GM18520 (cell line): Measurements from ENCODE around the gene KRR1.
A peak's percentile ranks its signal among the peaks of the same experiment; 100 is the strongest.

ENCODE experiments used
- ATAC-seq: cut with Tn5 transposase; IDR thresholded peaks from one replicate; pipeline ENCODE4 v1.9.1; 2021; ENCODE audit not compliant: unreplicated experiment

The KRR1 gene

DNA sequence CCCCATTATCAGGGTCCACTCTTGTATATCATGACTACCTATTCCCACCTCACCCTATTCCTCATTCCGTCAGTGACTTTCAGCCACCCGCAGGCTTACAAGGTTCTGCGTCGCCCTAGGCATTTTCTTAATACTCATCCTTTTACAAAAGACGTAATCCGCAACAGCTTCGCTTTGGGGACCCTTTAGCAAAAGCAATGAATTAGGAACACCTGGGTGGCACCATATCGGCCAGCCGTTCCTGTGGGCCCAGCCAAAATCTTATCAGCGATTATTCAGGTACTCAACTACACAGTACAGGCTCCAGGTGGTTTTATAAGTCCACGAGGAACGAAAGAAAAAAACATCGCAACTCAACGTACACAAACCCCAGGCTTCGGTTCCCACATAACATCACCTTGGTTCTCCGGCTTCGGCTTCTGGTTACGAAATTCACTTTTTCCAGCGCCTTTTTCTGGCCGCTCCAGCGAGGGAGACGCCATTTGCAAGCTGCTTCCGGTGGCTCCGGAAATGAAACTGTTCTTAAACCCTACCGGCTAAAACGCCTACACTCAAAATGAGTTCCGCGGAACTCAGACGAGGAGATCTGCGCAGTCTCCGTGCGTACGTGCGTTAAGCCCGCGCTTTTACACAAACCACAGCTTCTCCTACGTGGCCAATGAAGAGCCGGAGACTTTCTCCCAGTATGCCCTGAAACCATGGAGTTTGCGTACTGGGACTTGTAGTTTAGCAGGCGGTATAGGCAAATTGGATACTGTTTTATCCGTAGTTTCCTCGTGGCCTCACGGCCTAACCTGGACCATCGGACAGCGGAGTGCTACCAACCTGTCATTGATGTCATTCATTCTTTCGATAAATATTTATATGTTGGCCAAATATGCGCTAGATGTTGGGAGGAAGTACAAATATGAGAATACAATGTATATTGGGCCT, at the start of gene KRR1:
TSS of gene KRR1 (minus strand) at position 494 of the 933 bp plus-strand sequence. CDS start at position 482, 12 bp downstream.
- peak; percentile 94 for ATAC-seq

DNA sequence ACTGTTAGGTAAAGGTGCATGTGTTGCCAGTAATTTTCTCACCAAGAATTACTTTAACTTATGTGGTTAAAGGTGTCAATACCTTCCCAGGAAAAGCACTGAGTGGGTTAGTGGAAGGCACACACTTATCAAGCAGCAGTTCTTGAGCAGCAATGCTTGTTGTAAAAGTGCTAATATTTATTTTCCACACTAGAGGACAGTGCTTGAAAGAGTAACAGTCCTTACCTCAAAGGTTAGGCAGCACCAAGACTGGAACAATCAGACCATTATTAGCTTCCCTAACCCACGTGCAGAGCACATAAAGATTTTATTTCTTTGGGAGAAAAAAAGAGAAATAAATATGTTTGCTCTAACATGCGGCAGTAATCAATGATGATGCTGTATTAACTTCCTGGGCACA, 48.8 kb upstream of the KRR1 start:
- ATAC-seq = no peak

DNA sequence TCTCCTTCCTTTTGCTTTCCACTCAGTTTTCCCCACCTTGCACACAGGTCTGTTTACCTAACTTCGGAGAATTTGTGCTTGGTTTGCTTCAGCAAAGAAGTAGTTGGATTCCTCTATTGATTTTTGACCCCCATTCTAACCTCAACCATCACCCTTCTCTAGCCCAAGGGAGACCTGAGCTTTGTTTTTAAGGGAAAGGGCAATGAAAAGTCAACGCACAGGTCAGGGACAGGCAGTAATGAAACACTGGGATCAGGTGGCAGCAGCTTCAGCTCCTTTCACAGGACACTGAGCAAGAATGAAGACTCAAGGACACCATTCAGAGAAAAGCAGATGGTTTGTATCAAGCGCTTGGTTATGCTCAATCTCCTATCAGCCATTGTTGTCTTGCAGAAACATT, 46.9 kb upstream of the KRR1 start:
- ATAC-seq = no peak

- ATAC-seq = no peak
These were observed 45.0 kb upstream of the KRR1 start for GRCh38 chr12:75556311-75556899.

- ATAC-seq = no peak
These were observed 43.1 kb upstream of the KRR1 start for GRCh38 chr12:75554556-75554880.

DNA sequence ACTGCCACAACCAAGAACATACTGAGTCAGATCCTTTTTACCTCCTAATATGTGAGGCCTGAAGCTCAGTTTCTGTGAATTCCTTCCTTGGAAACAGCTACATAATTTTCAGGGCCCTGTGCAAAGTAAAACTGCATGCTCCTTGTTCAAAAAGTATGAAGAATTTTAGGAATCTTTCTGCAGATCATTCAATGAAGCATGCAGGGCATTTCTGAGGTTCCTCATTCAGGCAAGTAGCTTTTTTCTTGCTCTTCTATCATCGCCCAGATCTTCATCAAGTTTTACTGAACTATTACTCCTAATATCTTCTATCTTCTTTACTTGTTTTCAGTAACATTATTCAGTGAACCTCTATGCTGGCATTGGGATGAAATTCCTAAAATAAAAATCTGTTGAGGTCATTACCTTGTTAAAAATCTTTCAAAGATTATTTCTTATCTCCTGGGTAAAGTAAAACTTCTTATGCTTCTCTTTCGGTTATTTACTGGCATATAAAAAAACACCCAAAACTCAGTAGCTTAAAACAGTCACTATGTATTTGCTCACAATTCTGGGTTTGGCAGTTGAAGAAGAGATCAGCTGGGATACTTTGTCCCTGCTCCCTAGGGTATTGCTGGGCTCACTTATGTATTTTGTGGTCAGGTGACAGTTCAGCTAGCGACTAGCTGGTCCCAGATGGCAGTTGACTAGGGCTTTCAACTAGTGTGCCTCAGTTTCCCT, 42.6 kb upstream of the KRR1 start:
- ATAC-seq = no peak

- ATAC-seq = no peak
These were observed 42.0 kb upstream of the KRR1 start for GRCh38 chr12:75553398-75553797.

DNA sequence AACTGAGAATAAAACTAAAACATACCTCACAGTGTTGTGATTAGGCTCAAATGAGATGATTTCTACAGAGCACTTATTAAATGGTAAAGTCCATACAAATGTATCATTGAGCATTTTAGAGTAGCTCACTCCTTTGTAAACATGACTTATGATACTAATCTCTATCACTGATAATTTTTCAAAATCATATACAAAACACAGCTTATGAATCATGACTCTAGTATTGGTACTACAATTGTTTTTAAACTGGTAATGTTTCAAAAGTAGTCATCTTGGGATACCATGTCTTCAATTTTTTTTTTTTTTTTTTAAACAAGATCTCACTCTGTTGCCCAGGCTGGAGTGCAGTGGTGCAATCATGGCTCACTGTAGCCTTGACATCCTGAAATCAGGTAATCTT, 40.1 kb upstream of the KRR1 start:
- no peak for ATAC-seq

GRCh38 chr12:75550401-75551240, 39.2 kb upstream of the KRR1 start:
- ATAC-seq = no peak

GRCh38 chr12:75549989-75550388, 38.6 kb upstream of the KRR1 start:
- no peak for ATAC-seq

- no peak for ATAC-seq
These were observed 37.5 kb upstream of the KRR1 start for GRCh38 chr12:75548879-75549278.

- no peak for ATAC-seq
These were observed 34.2 kb upstream of the KRR1 start for GRCh38 chr12:75545636-75546035.

GRCh38 chr12:75543529-75543928, 32.1 kb upstream of the KRR1 start:
- no peak for ATAC-seq

DNA sequence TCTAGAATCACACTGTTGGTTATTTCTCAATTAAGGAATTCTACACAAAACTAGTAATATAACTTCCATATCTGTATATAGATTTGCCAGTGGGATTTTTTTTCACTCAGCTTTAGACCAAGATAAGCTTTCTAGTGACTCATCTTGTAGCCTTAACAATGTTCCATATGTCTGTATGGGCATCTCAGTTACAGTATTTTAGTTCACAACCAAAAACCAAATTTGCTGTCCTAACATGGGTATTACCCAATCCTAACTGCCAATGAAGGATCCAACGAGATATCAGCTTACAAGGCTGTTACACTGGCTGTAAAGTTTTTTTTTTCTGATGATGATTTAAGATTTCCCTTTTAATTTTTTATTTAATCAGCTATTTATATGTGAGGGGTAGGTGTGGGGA, 31.5 kb upstream of the KRR1 start:
- no peak for ATAC-seq

DNA sequence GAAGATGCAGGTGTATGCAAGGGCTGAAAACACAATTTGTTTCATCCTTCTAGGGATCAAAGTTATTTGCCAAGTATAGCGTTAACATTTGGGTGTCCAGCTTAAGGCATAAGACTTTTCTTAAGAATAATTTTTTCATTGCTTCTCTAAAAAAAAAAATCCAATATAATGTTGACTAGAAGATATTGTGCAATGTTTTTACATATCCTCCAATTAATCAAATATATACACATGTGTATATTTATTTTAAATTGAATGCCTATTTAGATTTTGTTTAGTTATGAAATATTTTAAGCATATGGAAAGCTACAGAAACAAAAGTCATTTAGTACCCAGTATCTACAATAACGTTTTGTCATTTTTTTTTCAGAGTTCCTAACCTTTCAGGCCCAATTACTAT, 28.5 kb upstream of the KRR1 start:
- no peak for ATAC-seq

GRCh38 chr12:75533239-75533638, 21.8 kb upstream of the KRR1 start:
- no peak for ATAC-seq

DNA sequence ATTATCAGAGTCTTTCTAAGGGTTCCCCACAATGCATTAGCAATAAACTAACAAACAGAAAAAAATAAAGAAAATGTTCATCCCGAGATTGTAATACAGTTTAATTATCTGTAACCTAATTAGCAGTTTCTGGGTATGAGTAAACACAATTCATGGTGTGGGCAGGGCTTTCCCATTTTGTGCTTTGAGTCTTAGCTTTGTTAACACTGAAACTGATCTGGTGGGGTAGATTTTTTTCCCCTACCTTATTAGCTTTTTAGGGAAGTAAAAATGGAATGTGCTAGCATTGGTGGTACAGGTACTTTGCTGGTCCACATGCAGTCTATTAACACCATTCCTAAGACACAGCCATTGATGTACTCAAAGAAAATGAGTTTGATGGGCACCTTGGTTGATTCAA, 18.4 kb upstream of the KRR1 start:
- no peak for ATAC-seq

GRCh38 chr12:75529316-75529715, 17.9 kb upstream of the KRR1 start:
- no peak for ATAC-seq

- no peak for ATAC-seq
These were observed 17.3 kb upstream of the KRR1 start for GRCh38 chr12:75528692-75529091.

- no peak for ATAC-seq
These were observed 16.9 kb upstream of the KRR1 start for GRCh38 chr12:75528272-75528671.
